A549 (cell line): ENCODE data around the gene CHAF1B. TPM values are rescaled to one million over a fixed set of nuclear protein-coding genes. Genes with fewer than 3 reads are reported as not detected.

ENCODE experiments used
- ATAC-seq, 2 experiments: fragments of 200-7000 bp in 1 of 2; fragments of >200 bp in 1 of 2; cut with Nextera tagmentation in 1 of 2; cut with Tn5 transposase in 1 of 2; 3 replicates each; pipeline versions ENCODE4 v1.8.0 to v1.9.1; 2018 to 2020; ENCODE audit warnings: mild to moderate bottlenecking in 1 of 2, moderate library complexity in 1 of 2
- CTCF ChIA-PET: fragments of 300-600 bp; sonication (Branson Sonifier 250); formaldehyde crosslinking; extraction: SDS; loops from one replicate; lab custom pipeline; 2021; ENCODE audit warnings: antibody characterized with exemption, inconsistent platforms; lab: Yijun Ruan, JAX
- POLR2A ChIA-PET: fragments of 350-600 bp; formaldehyde crosslinking; extraction: SDS; loops from one replicate; lab custom pipeline; 2021; ENCODE audit warnings: antibody characterized with exemption, inconsistent platforms; lab: Yijun Ruan, JAX
- DNase-seq, 2 experiments: peaks; one replicate each; pipeline versions ENCODE4 v3.0.0 to v3.0.0-alpha.2; 2011 to 2016; ENCODE audit warnings: low read depth in 1 of 2, low spot score in 1 of 2
- FAIRE-seq: peaks from 2 replicates; lab custom pipeline; 2011; peaks lifted over from hg19 to GRCh38; lab: Jason Lieb, UNC
- H3K27ac ChIP-seq, 2 experiments: fragments of >200 bp; sonication (Bioruptor Twin); formaldehyde crosslinking; 3 replicates each; pipeline ENCODE4 v1.5.1; 2016 to 2017
- H3K4me1 ChIP-seq: fragments of >200 bp; sonication (Bioruptor Twin); formaldehyde crosslinking; 3 replicates; pipeline ENCODE4 v1.6.1; 2016
- H3K4me2 ChIP-seq: fragments of >200 bp; sonication (Bioruptor Twin); formaldehyde crosslinking; 3 replicates; pipeline ENCODE4 v1.6.1; 2016
- H3K4me3 ChIP-seq: fragments of >200 bp; sonication (Bioruptor Twin); formaldehyde crosslinking; 3 replicates; pipeline ENCODE4 v1.5.1; 2016
- H3K9me3 ChIP-seq: fragments of >200 bp; sonication (Bioruptor Twin); formaldehyde crosslinking; 3 replicates; pipeline ENCODE4 v1.6.1; 2016
- CBX2 ChIP-seq: fragments of 200-600 bp; sonication (generic); IDR thresholded peaks from 2 replicates; pipeline ENCODE4 v1.6.1; 2016; ENCODE audit warnings: low read depth, mild to moderate bottlenecking, borderline replicate concordance
- CBX8 ChIP-seq: fragments of 200-600 bp; sonication (generic); IDR thresholded peaks from 2 replicates; pipeline ENCODE4 v1.6.1; 2016
- CEBPB ChIP-seq, 2 experiments: fragments of >200 bp in 1 of 2; sonication (Bioruptor Twin) in 1 of 2; formaldehyde crosslinking in 1 of 2; IDR thresholded peaks; 2 replicates each; pipeline ENCODE4 v1.6.1; 2012 to 2016
- CHD2 ChIP-seq: fragments of 150-350 bp; IDR thresholded peaks from 2 replicates; pipeline ENCODE4 v1.6.1; 2014; ENCODE audit warnings: low read length; ENCODE audit not compliant: partially characterized antibody
- CHD4 ChIP-seq: fragments of 200-600 bp; sonication (generic); IDR thresholded peaks from 2 replicates; pipeline ENCODE4 v1.6.1; 2016; ENCODE audit warnings: antibody characterized with exemption, mild to moderate bottlenecking, borderline replicate concordance
- FOSB ChIP-seq: fragments of 250-450 bp; sonication (Bioruptor Pico); IDR thresholded peaks from 2 replicates; pipeline ENCODE4 v1.5.0; 2020; ENCODE audit warnings: mild to moderate bottlenecking, moderate library complexity
- FOXS1 ChIP-seq: fragments of 250-450 bp; sonication (Bioruptor Pico); IDR thresholded peaks from 2 replicates; pipeline ENCODE4 v1.5.0; 2020; ENCODE audit warnings: mild to moderate bottlenecking, moderate library complexity
- HEYL ChIP-seq: fragments of 250-450 bp; sonication (Bioruptor Pico); IDR thresholded peaks from 2 replicates; pipeline ENCODE4 v1.8.0; 2021; ENCODE audit warnings: mild to moderate bottlenecking, moderate library complexity
- JUNB ChIP-seq: fragments of >200 bp; sonication (Bioruptor Twin); formaldehyde crosslinking; IDR thresholded peaks from 2 replicates; pipeline ENCODE4 v1.6.1; 2016
- KDM1A ChIP-seq: fragments of 200-600 bp; sonication (generic); IDR thresholded peaks from 2 replicates; pipeline ENCODE4 v1.6.1; 2016; ENCODE audit warnings: low read depth, mild to moderate bottlenecking
- MAZ ChIP-seq: fragments of 150-350 bp; IDR thresholded peaks from 2 replicates; pipeline ENCODE4 v1.6.1; 2014; ENCODE audit warnings: antibody characterized with exemption, low read depth, low read length, borderline replicate concordance
- MYC ChIP-seq: IDR thresholded peaks from 2 replicates; pipeline ENCODE4 v1.6.1; 2012; ENCODE audit warnings: mild to moderate bottlenecking, inconsistent platforms, low read length, improper control_type of control experiment, borderline replicate concordance
- NPAS2 ChIP-seq: fragments of 250-450 bp; sonication (Bioruptor Pico); IDR thresholded peaks from 2 replicates; pipeline ENCODE4 v1.8.0; 2022; ENCODE audit warnings: mild to moderate bottlenecking, moderate library complexity, borderline replicate concordance
- NR3C1 ChIP-seq: fragments of >200 bp; sonication (Bioruptor Twin); formaldehyde crosslinking; IDR thresholded peaks from 3 replicates; pipeline ENCODE4 v1.6.1; 2017
- PHF8 ChIP-seq: fragments of 200-600 bp; sonication (generic); IDR thresholded peaks from 2 replicates; pipeline ENCODE4 v1.6.1; 2016; ENCODE audit warnings: low read depth, mild to moderate bottlenecking, antibody characterized with exemption, moderate library complexity, borderline replicate concordance
- POLR2A ChIP-seq: IDR thresholded peaks from 2 replicates; pipeline ENCODE4 v1.6.1; 2012; ENCODE audit warnings: mild to moderate bottlenecking, low read length
- POLR2AphosphoS2 ChIP-seq: conservative IDR thresholded peaks from 2 replicates; pipeline ENCODE4 v1.6.1; 2012; ENCODE audit warnings: low read length, improper control_type of control experiment, inconsistent platforms
- RCOR1 ChIP-seq: fragments of 150-350 bp; IDR thresholded peaks from 2 replicates; pipeline ENCODE4 v1.6.1; 2014; ENCODE audit warnings: antibody characterized with exemption, low read length, low read depth
- RFX5 ChIP-seq: fragments of 450-650 bp; IDR thresholded peaks from 2 replicates; pipeline ENCODE4 v1.7.1; 2014; ENCODE audit warnings: antibody characterized with exemption, mild to moderate bottlenecking, moderate library complexity
- SMC3 ChIP-seq: fragments of >200 bp; sonication (Bioruptor Twin); formaldehyde crosslinking; IDR thresholded peaks from 3 replicates; pipeline ENCODE4 v1.6.1; 2018; ENCODE audit warnings: inconsistent platforms
- SREBF2 ChIP-seq: fragments of 450-650 bp; IDR thresholded peaks from 2 replicates; pipeline ENCODE4 v1.6.1; 2014; ENCODE audit warnings: mild to moderate bottlenecking, moderate library complexity
- TFCP2L1 ChIP-seq: fragments of 250-450 bp; sonication (Bioruptor Pico); IDR thresholded peaks from 2 replicates; pipeline ENCODE4 v1.5.0; 2021; ENCODE audit warnings: mild to moderate bottlenecking
- ZC3H11A ChIP-seq: fragments of 450-650 bp; IDR thresholded peaks from 2 replicates; pipeline ENCODE4 v1.6.1; 2014; ENCODE audit warnings: antibody characterized with exemption, mild to moderate bottlenecking
- ZFP36 ChIP-seq: fragments of 450-650 bp; IDR thresholded peaks from 2 replicates; pipeline ENCODE4 v1.6.1; 2014; ENCODE audit warnings: borderline replicate concordance; ENCODE audit not compliant: partially characterized antibody
- ZSCAN20 ChIP-seq: fragments of 250-450 bp; sonication (Bioruptor Pico); IDR thresholded peaks from 2 replicates; pipeline ENCODE4 v1.8.0; 2022; ENCODE audit warnings: mild to moderate bottlenecking, moderate library complexity
- WGBS: methylation state at CpG from one replicate; pipeline ENCODE4 v1.1.6; 2017; ENCODE audit errors: missing lambda C conversion rate; 5-methylcytosine and 5-hydroxymethylcytosine counted together
- polyA plus RNA-seq, 4 experiments: library from polyadenylated mRNA; depleted of rRNA in 3 of 4; stranded (reverse); fragments of >200 nt; fragmentation: RNase III in 1 of 4; extraction: RNeasy Plus Mini Kit Qiagen cat#74134 plus additional on column Dnase treatment in 1 of 4; gene quantifications; 2 replicates in 3 of 4; 3 replicates in 1 of 4; pipeline ENCODE4 v1.2.3, GENCODE V29; 2011 to 2017
- TF ChIP-seq, protein P1 (sequence below): fragments of >200 bp; sonication (Bioruptor Twin); formaldehyde crosslinking; IDR thresholded peaks from 2 replicates; pipeline ENCODE4 v1.6.1; 2016
- TF ChIP-seq, protein P2 (sequence below): fragments of 150-350 bp; IDR thresholded peaks from 2 replicates; pipeline ENCODE4 v1.6.1; 2014; ENCODE audit warnings: low read depth, mild to moderate bottlenecking, low read length
- TF ChIP-seq, protein P3 (sequence below): fragments of 250-450 bp; sonication (Bioruptor Pico); IDR thresholded peaks from 2 replicates; pipeline ENCODE4 v1.5.0; 2021; ENCODE audit warnings: mild to moderate bottlenecking, moderate library complexity, borderline replicate concordance
- TF ChIP-seq, protein P4 (sequence below): fragments of >200 bp; sonication (Bioruptor Twin); formaldehyde crosslinking; IDR thresholded peaks from 3 replicates; pipeline ENCODE4 v1.6.1; 2016
- TF ChIP-seq, protein P5 (sequence below): fragments of 200-600 bp; sonication (generic); IDR thresholded peaks from 2 replicates; pipeline ENCODE4 v1.6.1; 2016; ENCODE audit warnings: antibody characterized with exemption, mild to moderate bottlenecking, moderate library complexity
- TF ChIP-seq, protein P6 (sequence below): IDR thresholded peaks from 2 replicates; pipeline ENCODE4 v1.6.1; 2012; ENCODE audit warnings: low read depth, borderline replicate concordance

The CHAF1B gene
- polyA plus RNA-seq, 2 of the 4 experiments (the other 2 are of a cell fraction): 13.3 to 16.9 TPM

DNA sequence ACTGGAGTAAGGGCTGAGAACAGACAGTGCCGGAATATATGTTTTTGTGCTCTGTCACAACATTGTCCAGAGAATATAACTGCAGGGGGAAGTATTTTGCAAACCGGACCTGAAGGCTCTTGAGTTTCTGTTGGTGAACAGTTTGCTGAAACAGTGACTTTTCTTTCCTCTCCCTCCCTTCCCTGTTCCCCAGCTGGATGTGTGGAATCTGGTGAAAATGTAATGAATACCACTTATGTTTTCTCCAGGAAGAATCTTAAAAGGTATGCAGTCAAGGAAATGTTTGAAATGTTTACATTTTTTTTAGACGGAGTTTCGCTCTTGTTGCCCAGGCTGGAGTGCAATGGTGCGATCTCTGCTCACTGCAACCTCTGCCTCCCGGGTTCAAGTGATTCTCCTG lies 23.4 kb downstream of the CHAF1B start:
- Histone ChIP-seq H3K4me2 (no peak overlapping the region), H3K9me3 (no peaks in the 10 kb centered on the region), H3K4me1 (no peaks in the 10 kb centered on the region; the same call in 2 of the 3 replicates), H3K27ac (no peak overlapping the region), H3K4me3 (no peak overlapping the region)
- TF ChIP-seq POLR2A: no peak
- no peak for TF ChIP-seq SMC3
- no peak for TF ChIP-seq CBX2
- TF ChIP-seq ZFP36: no peak
- no peak for TF ChIP-seq CEBPB (IDR thresholded peaks at IDR 0.05)
- TF ChIP-seq, protein P1, sequence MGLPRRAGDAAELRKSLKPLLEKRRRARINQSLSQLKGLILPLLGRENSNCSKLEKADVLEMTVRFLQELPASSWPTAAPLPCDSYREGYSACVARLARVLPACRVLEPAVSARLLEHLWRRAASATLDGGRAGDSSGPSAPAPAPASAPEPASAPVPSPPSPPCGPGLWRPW: no peak
- no peak for TF ChIP-seq CHD4
- no peak for TF ChIP-seq CBX8
- TF ChIP-seq RCOR1: no peak
- no peak for TF ChIP-seq MYC
- TF ChIP-seq, protein P2, sequence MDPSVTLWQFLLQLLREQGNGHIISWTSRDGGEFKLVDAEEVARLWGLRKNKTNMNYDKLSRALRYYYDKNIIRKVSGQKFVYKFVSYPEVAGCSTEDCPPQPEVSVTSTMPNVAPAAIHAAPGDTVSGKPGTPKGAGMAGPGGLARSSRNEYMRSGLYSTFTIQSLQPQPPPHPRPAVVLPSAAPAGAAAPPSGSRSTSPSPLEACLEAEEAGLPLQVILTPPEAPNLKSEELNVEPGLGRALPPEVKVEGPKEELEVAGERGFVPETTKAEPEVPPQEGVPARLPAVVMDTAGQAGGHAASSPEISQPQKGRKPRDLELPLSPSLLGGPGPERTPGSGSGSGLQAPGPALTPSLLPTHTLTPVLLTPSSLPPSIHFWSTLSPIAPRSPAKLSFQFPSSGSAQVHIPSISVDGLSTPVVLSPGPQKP: no peak
- TF ChIP-seq RFX5: no peak
- TF ChIP-seq JUNB: no peak
- TF ChIP-seq, protein P3, sequence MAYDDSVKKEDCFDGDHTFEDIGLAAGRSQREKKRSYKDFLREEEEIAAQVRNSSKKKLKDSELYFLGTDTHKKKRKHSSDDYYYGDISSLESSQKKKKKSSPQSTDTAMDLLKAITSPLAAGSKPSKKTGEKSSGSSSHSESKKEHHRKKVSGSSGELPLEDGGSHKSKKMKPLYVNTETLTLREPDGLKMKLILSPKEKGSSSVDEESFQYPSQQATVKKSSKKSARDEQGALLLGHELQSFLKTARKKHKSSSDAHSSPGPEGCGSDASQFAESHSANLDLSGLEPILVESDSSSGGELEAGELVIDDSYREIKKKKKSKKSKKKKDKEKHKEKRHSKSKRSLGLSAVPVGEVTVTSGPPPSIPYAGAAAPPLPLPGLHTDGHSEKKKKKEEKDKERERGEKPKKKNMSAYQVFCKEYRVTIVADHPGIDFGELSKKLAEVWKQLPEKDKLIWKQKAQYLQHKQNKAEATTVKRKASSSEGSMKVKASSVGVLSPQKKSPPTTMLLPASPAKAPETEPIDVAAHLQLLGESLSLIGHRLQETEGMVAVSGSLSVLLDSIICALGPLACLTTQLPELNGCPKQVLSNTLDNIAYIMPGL: no peak
- TF ChIP-seq FOSB: no peak
- TF ChIP-seq CHD2: no peak
- TF ChIP-seq TFCP2L1 (CRISPR knock-in tag): no peak
- no peak for TF ChIP-seq ZSCAN20 (CRISPR knock-in tag)
- CTCF ChIA-PET: interaction anchor here (1.7 kb wide), 1 partner anchor 11 kb away, joined by 5 read pairs; no protein-coding TSS in a partner anchor
- DNase-seq (no peak), FAIRE-seq (no peak), ATAC-seq (no peak)
- POLR2A ChIA-PET: no interaction called here
- 84% methylated on average over 6 of the region's 6 CpGs for WGBS

DNA sequence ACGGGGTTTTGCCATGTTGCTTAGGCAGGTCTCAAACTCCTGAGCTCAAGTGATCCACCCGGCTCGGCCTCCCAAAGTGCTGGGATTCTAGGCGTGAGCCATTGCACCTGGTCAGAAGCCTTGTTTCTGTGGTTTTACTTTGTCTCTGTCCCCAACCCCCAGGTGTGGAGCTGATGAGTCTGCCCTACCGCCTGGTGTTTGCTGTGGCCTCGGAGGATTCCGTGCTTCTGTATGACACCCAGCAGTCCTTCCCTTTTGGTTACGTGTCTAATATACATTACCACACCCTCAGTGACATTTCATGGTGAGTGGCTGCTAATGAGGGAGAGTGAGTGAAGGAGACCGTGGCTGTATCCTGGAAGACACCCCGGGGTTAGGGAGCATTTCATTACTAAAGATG lies 26.1 kb downstream of the CHAF1B start:
- POLR2A ChIA-PET: no interaction called here
- Histone ChIP-seq H3K27ac (no peak overlapping the region), H3K4me2 (no peak overlapping the region), H3K9me3 (no peaks in the 10 kb centered on the region), H3K4me3 (no peak overlapping the region), H3K4me1 (no peaks in the 10 kb centered on the region; the same call in 2 of the 3 replicates)
- FAIRE-seq (no peak), DNase-seq (no peak), ATAC-seq (no peak)
- CTCF ChIA-PET: interaction anchor here (2.5 kb wide), 1 partner anchor 11 kb away, joined by 14 read pairs; no protein-coding TSS in a partner anchor
- WGBS: 95% methylated on average over 10 of the region's 10 CpGs
- no peak for TF ChIP-seq MAZ
- TF ChIP-seq PHF8: no peak
- TF ChIP-seq NPAS2 (CRISPR knock-in tag): no peak
- no peak for TF ChIP-seq FOSB
- TF ChIP-seq KDM1A: no peak
- TF ChIP-seq, protein P4, sequence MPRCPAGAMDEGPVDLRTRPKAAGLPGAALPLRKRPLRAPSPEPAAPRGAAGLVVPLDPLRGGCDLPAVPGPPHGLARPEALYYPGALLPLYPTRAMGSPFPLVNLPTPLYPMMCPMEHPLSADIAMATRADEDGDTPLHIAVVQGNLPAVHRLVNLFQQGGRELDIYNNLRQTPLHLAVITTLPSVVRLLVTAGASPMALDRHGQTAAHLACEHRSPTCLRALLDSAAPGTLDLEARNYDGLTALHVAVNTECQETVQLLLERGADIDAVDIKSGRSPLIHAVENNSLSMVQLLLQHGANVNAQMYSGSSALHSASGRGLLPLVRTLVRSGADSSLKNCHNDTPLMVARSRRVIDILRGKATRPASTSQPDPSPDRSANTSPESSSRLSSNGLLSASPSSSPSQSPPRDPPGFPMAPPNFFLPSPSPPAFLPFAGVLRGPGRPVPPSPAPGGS: no peak
- TF ChIP-seq HEYL: no peak
- TF ChIP-seq POLR2AphosphoS2: no peak
- no peak for TF ChIP-seq FOXS1
- TF ChIP-seq, protein P5, sequence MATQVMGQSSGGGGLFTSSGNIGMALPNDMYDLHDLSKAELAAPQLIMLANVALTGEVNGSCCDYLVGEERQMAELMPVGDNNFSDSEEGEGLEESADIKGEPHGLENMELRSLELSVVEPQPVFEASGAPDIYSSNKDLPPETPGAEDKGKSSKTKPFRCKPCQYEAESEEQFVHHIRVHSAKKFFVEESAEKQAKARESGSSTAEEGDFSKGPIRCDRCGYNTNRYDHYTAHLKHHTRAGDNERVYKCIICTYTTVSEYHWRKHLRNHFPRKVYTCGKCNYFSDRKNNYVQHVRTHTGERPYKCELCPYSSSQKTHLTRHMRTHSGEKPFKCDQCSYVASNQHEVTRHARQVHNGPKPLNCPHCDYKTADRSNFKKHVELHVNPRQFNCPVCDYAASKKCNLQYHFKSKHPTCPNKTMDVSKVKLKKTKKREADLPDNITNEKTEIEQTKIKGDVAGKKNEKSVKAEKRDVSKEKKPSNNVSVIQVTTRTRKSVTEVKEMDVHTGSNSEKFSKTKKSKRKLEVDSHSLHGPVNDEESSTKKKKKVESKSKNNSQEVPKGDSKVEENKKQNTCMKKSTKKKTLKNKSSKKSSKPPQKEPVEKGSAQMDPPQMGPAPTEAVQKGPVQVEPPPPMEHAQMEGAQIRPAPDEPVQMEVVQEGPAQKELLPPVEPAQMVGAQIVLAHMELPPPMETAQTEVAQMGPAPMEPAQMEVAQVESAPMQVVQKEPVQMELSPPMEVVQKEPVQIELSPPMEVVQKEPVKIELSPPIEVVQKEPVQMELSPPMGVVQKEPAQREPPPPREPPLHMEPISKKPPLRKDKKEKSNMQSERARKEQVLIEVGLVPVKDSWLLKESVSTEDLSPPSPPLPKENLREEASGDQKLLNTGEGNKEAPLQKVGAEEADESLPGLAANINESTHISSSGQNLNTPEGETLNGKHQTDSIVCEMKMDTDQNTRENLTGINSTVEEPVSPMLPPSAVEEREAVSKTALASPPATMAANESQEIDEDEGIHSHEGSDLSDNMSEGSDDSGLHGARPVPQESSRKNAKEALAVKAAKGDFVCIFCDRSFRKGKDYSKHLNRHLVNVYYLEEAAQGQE: no peak
- TF ChIP-seq, protein P6, sequence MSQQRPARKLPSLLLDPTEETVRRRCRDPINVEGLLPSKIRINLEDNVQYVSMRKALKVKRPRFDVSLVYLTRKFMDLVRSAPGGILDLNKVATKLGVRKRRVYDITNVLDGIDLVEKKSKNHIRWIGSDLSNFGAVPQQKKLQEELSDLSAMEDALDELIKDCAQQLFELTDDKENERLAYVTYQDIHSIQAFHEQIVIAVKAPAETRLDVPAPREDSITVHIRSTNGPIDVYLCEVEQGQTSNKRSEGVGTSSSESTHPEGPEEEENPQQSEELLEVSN: no peak
- no peak for TF ChIP-seq ZC3H11A
- TF ChIP-seq, protein P1: no peak
- no peak for TF ChIP-seq CBX2
- TF ChIP-seq CHD2: no peak
- TF ChIP-seq SREBF2: no peak
- no peak for TF ChIP-seq SMC3
- no peak for TF ChIP-seq NR3C1
